ENCODE data around the gene PIGK. TPM values are rescaled to one million over a fixed set of nuclear protein-coding genes. Genes with fewer than 3 reads are reported as not detected.

Gene PIGK
- total and polyA plus RNA-seq, 3 donors from 2014 or later: 11.4 to 20.7 (median 17.4) TPM

DNA sequence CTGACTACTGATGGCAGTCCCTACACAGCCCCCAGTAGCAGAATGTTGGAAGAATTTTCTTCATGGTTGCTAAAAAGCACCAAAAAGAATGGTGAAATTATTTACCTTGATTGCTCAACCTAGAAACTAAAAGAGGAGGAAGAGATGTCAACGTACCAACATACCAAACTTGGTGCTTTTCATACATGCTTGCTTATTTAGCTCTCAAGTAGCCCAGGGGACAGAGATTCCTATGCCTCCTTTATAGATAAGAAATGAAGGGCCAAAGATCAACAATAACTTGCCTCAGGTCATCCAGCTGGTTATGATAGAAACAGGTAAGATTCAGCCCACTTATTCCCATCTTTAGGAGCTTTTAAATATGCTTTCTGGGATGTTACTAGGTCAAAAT, 170.6 kb downstream of the PIGK start:
- Histone ChIP-seq H3K27ac (no peak overlapping the region), H3K36me3 (ENCODE audit: low read depth, missing control alignments) (no peaks in the 10 kb centered on the region), H3K4me1 (no peaks in the 10 kb centered on the region), H3K9me3 (no peaks in the 10 kb centered on the region), H3K4me3 (no peak overlapping the region), H3K27me3 (no peaks in the 10 kb centered on the region)
- intact Hi-C loops (cut with DNase I; ENCODE audit: low total_unique reads): no loop called here
- 83 to 87% methylated on average over 1 of the region's 1 CpG for WGBS, 2 donors
- TF ChIP-seq POLR2A (IDR thresholded peaks at IDR 0.05): no peak
- TF ChIP-seq, protein P1, sequence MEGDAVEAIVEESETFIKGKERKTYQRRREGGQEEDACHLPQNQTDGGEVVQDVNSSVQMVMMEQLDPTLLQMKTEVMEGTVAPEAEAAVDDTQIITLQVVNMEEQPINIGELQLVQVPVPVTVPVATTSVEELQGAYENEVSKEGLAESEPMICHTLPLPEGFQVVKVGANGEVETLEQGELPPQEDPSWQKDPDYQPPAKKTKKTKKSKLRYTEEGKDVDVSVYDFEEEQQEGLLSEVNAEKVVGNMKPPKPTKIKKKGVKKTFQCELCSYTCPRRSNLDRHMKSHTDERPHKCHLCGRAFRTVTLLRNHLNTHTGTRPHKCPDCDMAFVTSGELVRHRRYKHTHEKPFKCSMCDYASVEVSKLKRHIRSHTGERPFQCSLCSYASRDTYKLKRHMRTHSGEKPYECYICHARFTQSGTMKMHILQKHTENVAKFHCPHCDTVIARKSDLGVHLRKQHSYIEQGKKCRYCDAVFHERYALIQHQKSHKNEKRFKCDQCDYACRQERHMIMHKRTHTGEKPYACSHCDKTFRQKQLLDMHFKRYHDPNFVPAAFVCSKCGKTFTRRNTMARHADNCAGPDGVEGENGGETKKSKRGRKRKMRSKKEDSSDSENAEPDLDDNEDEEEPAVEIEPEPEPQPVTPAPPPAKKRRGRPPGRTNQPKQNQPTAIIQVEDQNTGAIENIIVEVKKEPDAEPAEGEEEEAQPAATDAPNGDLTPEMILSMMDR (IDR thresholded peaks at IDR 0.05): no peak
- no peak for DNase-seq

DNA sequence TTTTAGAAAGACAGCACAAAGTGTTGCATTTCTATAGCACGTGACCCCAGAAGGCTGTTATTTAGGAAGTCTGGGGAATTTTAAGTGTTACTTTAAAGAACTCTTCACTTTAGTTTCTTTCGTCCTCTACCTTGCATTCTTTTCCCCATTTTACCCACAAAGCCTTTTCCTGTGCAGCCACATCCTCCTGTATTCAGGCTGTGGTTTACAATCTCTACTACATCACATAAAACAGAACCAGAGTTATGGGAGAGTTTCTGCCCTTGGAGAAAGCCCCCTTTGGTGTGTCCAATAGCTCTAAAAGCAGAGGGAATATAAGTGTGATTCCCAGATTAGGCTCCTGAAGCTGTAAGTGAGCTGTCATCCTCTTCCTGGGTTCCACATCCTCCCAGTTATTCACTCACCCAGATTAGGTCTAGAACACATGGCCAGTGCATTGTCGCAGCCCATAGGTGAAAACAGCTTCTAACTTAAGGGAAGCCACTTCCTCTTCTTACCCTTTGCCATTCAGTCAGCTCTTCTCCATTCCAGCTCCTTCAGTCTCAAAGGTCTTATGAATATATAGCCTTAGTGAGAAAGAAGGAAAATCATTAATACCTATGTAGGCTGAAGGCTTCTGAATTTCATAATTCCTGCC, 171.1 kb downstream of the PIGK start:
- WGBS, 2 donors: 83 to 87% methylated on average over 3 of the region's 3 CpGs
- H3K9me3 ChIP-seq: no peaks in the 10 kb centered on the region
- H3K27me3 ChIP-seq: no peaks in the 10 kb centered on the region
- no peak overlapping the region for H3K4me3 ChIP-seq
- H3K36me3 ChIP-seq (ENCODE audit: low read depth, missing control alignments): no peaks in the 10 kb centered on the region
- H3K4me1 ChIP-seq: no peaks in the 10 kb centered on the region
- intact Hi-C loops (cut with DNase I; ENCODE audit: low total_unique reads): no loop called here
- TF ChIP-seq POLR2A (IDR thresholded peaks at IDR 0.05): no peak
- TF ChIP-seq, protein P1 (IDR thresholded peaks at IDR 0.05): no peak
- no peak for DNase-seq
- H3K27ac ChIP-seq: no peak overlapping the region

DNA sequence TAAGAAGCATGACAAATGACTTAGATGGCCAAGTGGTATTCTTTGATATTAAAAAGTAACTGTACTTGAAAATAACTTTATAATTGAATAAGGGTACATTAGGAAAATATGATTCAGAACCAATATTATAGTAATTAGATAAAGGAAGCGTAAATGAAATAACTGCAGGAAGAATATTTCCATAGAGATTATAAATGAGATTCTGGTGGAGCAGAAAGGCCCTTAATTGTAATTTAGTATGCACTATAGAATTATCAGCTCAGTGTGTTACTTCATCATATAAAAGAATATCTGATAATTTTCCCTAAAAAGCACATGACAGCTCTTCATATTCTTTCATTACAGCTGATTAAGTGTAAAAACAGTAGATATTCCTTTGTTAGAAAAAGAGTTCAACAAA, 171.7 kb downstream of the PIGK start:
- Histone ChIP-seq H3K4me1 (no peaks in the 10 kb centered on the region), H3K36me3 (ENCODE audit: low read depth, missing control alignments) (no peaks in the 10 kb centered on the region), H3K27ac (no peak overlapping the region), H3K4me3 (no peak overlapping the region), H3K27me3 (no peaks in the 10 kb centered on the region), H3K9me3 (no peaks in the 10 kb centered on the region)
- intact Hi-C loops (cut with DNase I; ENCODE audit: low total_unique reads): no loop called here
- DNase-seq: no peak
- 84 to 90% methylated on average over 1 of the region's 1 CpG for WGBS, 2 donors
- TF ChIP-seq POLR2A (IDR thresholded peaks at IDR 0.05): no peak
- TF ChIP-seq, protein P1 (IDR thresholded peaks at IDR 0.05): no peak

DNA sequence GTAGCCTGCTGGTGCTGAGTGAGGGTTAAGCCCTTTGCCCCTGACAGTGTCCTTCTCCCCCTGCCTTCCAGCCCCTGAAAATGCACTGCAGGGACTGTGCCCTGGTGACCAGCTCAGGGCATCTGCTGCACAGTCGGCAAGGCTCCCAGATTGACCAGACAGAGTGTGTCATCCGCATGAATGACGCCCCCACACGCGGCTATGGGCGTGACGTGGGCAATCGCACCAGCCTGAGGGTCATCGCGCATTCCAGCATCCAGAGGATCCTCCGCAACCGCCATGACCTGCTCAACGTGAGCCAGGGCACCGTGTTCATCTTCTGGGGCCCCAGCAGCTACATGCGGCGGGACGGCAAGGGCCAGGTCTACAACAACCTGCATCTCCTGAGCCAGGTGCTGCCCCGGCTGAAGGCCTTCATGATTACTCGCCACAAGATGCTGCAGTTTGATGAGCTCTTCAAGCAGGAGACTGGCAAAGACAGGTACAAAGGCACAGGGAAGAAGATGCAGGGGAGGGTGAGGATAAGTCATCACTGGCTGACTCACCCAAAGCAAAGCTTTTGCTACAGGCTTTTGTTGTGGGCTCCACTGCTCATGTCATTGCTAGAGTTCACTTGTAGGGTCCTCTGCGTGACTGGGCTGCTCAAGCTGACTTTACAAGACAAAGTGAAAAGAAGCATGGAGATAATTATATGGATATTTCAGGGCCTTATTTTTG, 174.9 kb downstream of the PIGK start:
- Histone ChIP-seq H3K4me3 (no peak overlapping the region), H3K9me3 (no peaks in the 10 kb centered on the region), H3K36me3 (ENCODE audit: low read depth, missing control alignments) (no peaks in the 10 kb centered on the region), H3K4me1 (no peaks in the 10 kb centered on the region), H3K27ac (no peak overlapping the region), H3K27me3 (no peaks in the 10 kb centered on the region)
- TF ChIP-seq, protein P1 (IDR thresholded peaks at IDR 0.05): no peak
- TF ChIP-seq POLR2A (IDR thresholded peaks at IDR 0.05): no peak
- WGBS, 2 donors: 91 to 93% methylated on average over 4 to 20 of the region's 20 CpGs
- no peak for DNase-seq
- intact Hi-C loops (cut with DNase I; ENCODE audit: low total_unique reads): no loop called here
